Measurements from ENCODE around the gene EPHB2. TPM values are rescaled to one million over a fixed set of nuclear protein-coding genes. Genes with fewer than 3 reads are reported as not detected.

The EPHB2 gene
- total and polyA plus RNA-seq, 2 of the 13 experiments (the other 11 are each of a cell fraction or from before 2014, with no cell fraction given) = 0.03 to 0.11 TPM

DNA sequence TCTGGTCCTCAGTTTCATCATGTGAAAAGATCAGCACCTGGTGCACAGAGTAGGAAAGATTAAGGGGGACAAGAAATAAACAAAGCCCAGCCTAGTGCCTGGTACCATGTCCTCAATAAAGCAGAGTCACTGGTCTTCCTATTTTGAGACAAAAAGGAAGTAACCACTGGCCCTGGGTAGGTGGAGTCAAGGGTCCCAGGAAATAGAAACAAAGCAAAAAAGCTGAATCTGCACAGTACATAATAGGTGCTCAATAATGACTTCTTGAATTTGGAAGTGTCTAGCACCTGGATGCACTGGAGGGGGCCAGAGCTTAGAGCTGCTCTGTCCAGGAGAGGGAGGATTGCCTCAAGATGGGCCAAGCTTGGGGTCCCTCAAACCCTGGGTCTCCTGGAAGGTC is 1.9 kb upstream of the EPHB2 start:
- no TSS peak for BruUV-seq (replicated peaks)
- no peak overlapping the region for H3K4me2 ChIP-seq (ENCODE audit: low read depth, low read length)
- no peaks in the 10 kb centered on the region for H3K79me2 ChIP-seq (ENCODE audit: insufficient read depth, low read length)
- TF ChIP-seq, protein P1, sequence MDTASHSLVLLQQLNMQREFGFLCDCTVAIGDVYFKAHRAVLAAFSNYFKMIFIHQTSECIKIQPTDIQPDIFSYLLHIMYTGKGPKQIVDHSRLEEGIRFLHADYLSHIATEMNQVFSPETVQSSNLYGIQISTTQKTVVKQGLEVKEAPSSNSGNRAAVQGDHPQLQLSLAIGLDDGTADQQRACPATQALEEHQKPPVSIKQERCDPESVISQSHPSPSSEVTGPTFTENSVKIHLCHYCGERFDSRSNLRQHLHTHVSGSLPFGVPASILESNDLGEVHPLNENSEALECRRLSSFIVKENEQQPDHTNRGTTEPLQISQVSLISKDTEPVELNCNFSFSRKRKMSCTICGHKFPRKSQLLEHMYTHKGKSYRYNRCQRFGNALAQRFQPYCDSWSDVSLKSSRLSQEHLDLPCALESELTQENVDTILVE (CRISPR knock-in tag; IDR thresholded peaks at IDR 0.05) = no peak
- TF ChIP-seq ZSCAN31 (CRISPR knock-in tag; IDR thresholded peaks at IDR 0.05; ENCODE audit: low read depth) (no peak), SALL1 (CRISPR knock-in tag; IDR thresholded peaks at IDR 0.05) (no peak)
- TF ChIP-seq, protein P2, sequence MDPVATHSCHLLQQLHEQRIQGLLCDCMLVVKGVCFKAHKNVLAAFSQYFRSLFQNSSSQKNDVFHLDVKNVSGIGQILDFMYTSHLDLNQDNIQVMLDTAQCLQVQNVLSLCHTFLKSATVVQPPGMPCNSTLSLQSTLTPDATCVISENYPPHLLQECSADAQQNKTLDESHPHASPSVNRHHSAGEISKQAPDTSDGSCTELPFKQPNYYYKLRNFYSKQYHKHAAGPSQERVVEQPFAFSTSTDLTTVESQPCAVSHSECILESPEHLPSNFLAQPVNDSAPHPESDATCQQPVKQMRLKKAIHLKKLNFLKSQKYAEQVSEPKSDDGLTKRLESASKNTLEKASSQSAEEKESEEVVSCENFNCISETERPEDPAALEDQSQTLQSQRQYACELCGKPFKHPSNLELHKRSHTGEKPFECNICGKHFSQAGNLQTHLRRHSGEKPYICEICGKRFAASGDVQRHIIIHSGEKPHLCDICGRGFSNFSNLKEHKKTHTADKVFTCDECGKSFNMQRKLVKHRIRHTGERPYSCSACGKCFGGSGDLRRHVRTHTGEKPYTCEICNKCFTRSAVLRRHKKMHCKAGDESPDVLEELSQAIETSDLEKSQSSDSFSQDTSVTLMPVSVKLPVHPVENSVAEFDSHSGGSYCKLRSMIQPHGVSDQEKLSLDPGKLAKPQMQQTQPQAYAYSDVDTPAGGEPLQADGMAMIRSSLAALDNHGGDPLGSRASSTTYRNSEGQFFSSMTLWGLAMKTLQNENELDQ (CRISPR knock-in tag; IDR thresholded peaks at IDR 0.05; ENCODE audit: borderline replicate concordance) = no peak
- no peak overlapping the region for H3K27ac ChIP-seq (ENCODE audit: extremely low read length, insufficient read depth, low read length)
- ChIA-PET POLR2A (no interaction called here), CTCF (ENCODE audit: low intra/inter-chr PET ratio, low total read pairs) (no interaction called here)
- ATAC-seq (no peak), FAIRE-seq (no peak), DNase-seq (ENCODE audit: low spot score) (no peak)
- no peaks in the 10 kb centered on the region for H3K36me3 ChIP-seq (replicated peaks in 1 of 2; ENCODE audit: control insufficient read depth in 1 of 2, insufficient read depth in 2 of 2, low read length in 2 of 2)
- intact Hi-C loops (cut with micrococcal nuclease; ENCODE audit: unreplicated experiment) = loop anchor here (1.0 kb wide), 1 partner anchor 222 kb away; no protein-coding TSS in a partner anchor
- no peak overlapping the region for H3K9ac ChIP-seq (ENCODE audit: insufficient read depth, low read depth, low read length)
- no peaks in the 10 kb centered on the region for H4K20me1 ChIP-seq (ENCODE audit: insufficient read depth, low read length)
- in situ Hi-C loops (cut with HindIII; ENCODE audit: extremely low pct_ligation_motif_present, low pct_unique_long_range_greater_than_20kb) = loop anchor here (25.0 kb wide), 1 partner anchor 179 kb away; no protein-coding TSS in a partner anchor
- peaks cover 11 to 35% of the 10 kb centered on the region in 2 experiments; a peak in 4 of 5 replicates for H3K27me3 ChIP-seq (ENCODE audit: control insufficient read depth in 1 of 2, insufficient read depth in 2 of 2, low read length in 2 of 2)
- no peaks in the 10 kb centered on the region for H3K4me1 ChIP-seq (ENCODE audit: insufficient read depth, low read length)
- no peak overlapping the region for H2AFZ ChIP-seq (ENCODE audit: low read length)
- H3K9me3 ChIP-seq (ENCODE audit: low read length) = no peaks in the 10 kb centered on the region
- H3K4me3 ChIP-seq (replicated peaks in 1 of 3; ENCODE audit: insufficient read depth in 1 of 3, low read depth in 2 of 3, low read length in 3 of 3) = no peak overlapping the region

DNA sequence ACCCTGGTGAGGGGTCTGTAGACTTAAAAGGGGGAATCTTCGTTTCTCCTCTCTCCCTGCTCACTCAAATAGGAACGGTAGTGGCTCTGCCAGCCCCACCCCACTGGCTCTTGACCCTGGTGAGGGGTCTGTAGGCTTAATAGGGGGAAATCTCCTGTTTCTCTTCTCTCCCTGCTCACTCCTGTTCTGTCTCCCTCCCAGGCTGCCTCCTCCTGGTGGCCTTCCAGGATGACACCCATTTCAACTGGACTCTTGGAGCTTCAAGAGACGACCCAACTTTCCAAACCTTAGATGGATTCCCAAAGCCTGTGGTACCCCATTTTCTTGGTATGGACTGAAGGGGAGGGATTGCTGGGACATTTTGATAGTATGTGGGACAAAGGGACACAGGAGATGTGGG is 1.4 kb upstream of the EPHB2 start:
- CTCF ChIA-PET (ENCODE audit: low intra/inter-chr PET ratio, low total read pairs) = no interaction called here
- Histone ChIP-seq H3K4me2 (ENCODE audit: low read depth, low read length) (no peak overlapping the region), H3K27ac (ENCODE audit: extremely low read length, insufficient read depth, low read length) (no peak overlapping the region), H3K9me3 (ENCODE audit: low read length) (no peaks in the 10 kb centered on the region), H3K79me2 (ENCODE audit: insufficient read depth, low read length) (no peaks in the 10 kb centered on the region), H3K4me3 (replicated peaks in 1 of 3; ENCODE audit: insufficient read depth in 1 of 3, low read depth in 2 of 3, low read length in 3 of 3) (no peak overlapping the region), H3K4me1 (ENCODE audit: insufficient read depth, low read length) (no peaks in the 10 kb centered on the region), H3K9ac (ENCODE audit: insufficient read depth, low read depth, low read length) (no peak overlapping the region), H2AFZ (ENCODE audit: low read length) (no peak overlapping the region), H3K27me3 (ENCODE audit: control insufficient read depth in 1 of 2, insufficient read depth in 2 of 2, low read length in 2 of 2) (peaks cover 11 to 37% of the 10 kb centered on the region in 2 experiments), H4K20me1 (ENCODE audit: insufficient read depth, low read length) (no peaks in the 10 kb centered on the region), H3K36me3 (replicated peaks in 1 of 2; ENCODE audit: control insufficient read depth in 1 of 2, insufficient read depth in 2 of 2, low read length in 2 of 2) (no peaks in the 10 kb centered on the region)
- DNase-seq (ENCODE audit: low spot score) (no peak), ATAC-seq (peak; percentile 24; the same call in 1 of the 3 replicates), FAIRE-seq (no peak)
- intact Hi-C loops (cut with micrococcal nuclease; ENCODE audit: unreplicated experiment) = loop anchor here (1.0 kb wide), 1 partner anchor 221 kb away; no protein-coding TSS in a partner anchor
- POLR2A ChIA-PET = no interaction called here
- in situ Hi-C loops (cut with HindIII; ENCODE audit: extremely low pct_ligation_motif_present, low pct_unique_long_range_greater_than_20kb) = loop anchor here (25.0 kb wide), 1 partner anchor 178 kb away; no protein-coding TSS in a partner anchor
- WGBS (ENCODE audit: low lambda C conversion rate) = 27% methylated on average over 3 of the region's 3 CpGs
- BruUV-seq (replicated peaks) = no TSS peak
- TF ChIP-seq, protein P3, sequence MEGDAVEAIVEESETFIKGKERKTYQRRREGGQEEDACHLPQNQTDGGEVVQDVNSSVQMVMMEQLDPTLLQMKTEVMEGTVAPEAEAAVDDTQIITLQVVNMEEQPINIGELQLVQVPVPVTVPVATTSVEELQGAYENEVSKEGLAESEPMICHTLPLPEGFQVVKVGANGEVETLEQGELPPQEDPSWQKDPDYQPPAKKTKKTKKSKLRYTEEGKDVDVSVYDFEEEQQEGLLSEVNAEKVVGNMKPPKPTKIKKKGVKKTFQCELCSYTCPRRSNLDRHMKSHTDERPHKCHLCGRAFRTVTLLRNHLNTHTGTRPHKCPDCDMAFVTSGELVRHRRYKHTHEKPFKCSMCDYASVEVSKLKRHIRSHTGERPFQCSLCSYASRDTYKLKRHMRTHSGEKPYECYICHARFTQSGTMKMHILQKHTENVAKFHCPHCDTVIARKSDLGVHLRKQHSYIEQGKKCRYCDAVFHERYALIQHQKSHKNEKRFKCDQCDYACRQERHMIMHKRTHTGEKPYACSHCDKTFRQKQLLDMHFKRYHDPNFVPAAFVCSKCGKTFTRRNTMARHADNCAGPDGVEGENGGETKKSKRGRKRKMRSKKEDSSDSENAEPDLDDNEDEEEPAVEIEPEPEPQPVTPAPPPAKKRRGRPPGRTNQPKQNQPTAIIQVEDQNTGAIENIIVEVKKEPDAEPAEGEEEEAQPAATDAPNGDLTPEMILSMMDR (CRISPR knock-in tag; IDR thresholded peaks at IDR 0.05) = peak; percentile 17; the same call in 1 of the 2 replicates
- TF ChIP-seq ZNF292 (CRISPR knock-in tag; IDR thresholded peaks at IDR 0.05; ENCODE audit: borderline replicate concordance, low read depth) = no peak
- TF ChIP-seq, protein P4, sequence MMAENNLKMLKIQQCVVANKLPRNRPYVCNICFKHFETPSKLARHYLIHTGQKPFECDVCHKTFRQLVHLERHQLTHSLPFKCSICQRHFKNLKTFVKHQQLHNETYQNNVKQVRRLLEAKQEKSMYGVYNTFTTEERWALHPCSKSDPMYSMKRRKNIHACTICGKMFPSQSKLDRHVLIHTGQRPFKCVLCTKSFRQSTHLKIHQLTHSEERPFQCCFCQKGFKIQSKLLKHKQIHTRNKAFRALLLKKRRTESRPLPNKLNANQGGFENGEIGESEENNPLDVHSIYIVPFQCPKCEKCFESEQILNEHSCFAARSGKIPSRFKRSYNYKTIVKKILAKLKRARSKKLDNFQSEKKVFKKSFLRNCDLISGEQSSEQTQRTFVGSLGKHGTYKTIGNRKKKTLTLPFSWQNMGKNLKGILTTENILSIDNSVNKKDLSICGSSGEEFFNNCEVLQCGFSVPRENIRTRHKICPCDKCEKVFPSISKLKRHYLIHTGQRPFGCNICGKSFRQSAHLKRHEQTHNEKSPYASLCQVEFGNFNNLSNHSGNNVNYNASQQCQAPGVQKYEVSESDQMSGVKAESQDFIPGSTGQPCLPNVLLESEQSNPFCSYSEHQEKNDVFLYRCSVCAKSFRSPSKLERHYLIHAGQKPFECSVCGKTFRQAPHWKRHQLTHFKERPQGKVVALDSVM (CRISPR knock-in tag; IDR thresholded peaks at IDR 0.05) = no peak
- TF ChIP-seq ZNF468 (CRISPR knock-in tag; IDR thresholded peaks at IDR 0.05) = no peak
- TF ChIP-seq ZNF382 (CRISPR knock-in tag; IDR thresholded peaks at IDR 0.05; ENCODE audit: borderline replicate concordance) = no peak
- no peak for TF ChIP-seq HCFC1 (IDR thresholded peaks at IDR 0.05; ENCODE audit: low read depth, low read length)

Data from HepG2 (cell line).